Endometrium (tissue), 2 donors: ENCODE data around the gene STXBP5L.
"Not testable (repeated sequence)": the region's sequence is repeated elsewhere in the genome, so short reads cannot be mapped to it uniquely, and the experiment has no call there.

Source experiments
- FAIRE-seq: peaks from 2 replicates; lab custom pipeline; 2012; peaks lifted over from hg19 to GRCh38; lab: Jason Lieb, UNC
- donor health status: control.
- donor health status: control.

Gene STXBP5L

GRCh38 chr3:121232309-121233225, 324.6 kb downstream of the STXBP5L start:
- FAIRE-seq: no peak

- FAIRE-seq: no peak
Observed at GRCh38 chr3:121243208-121243607, 335.2 kb downstream of the STXBP5L start.

- no peak for FAIRE-seq
Observed at GRCh38 chr3:121252676-121253075, 344.7 kb downstream of the STXBP5L start.

GRCh38 chr3:121269389-121269788, 361.4 kb downstream of the STXBP5L start:
- no peak for FAIRE-seq

GRCh38 chr3:121274411-121274810, 366.4 kb downstream of the STXBP5L start:
- no peak for FAIRE-seq

GRCh38 chr3:121295452-121295851, 387.4 kb downstream of the STXBP5L start:
- no peak for FAIRE-seq

GRCh38 chr3:121295979-121296378, 388.0 kb downstream of the STXBP5L start:
- no peak for FAIRE-seq

GRCh38 chr3:121324320-121324719, 416.3 kb downstream of the STXBP5L start:
- no peak for FAIRE-seq

- no peak for FAIRE-seq
Observed at GRCh38 chr3:121330118-121330517, 422.1 kb downstream of the STXBP5L start.

- FAIRE-seq: no peak
Observed at GRCh38 chr3:121330634-121331033, 422.6 kb downstream of the STXBP5L start.

- not testable (repeated sequence) for FAIRE-seq
Observed at GRCh38 chr3:121355960-121356359, 448.0 kb downstream of the STXBP5L start.

- no peak for FAIRE-seq
Observed at GRCh38 chr3:121362035-121362734, 454.2 kb downstream of the STXBP5L start.

- FAIRE-seq: not testable (repeated sequence)
Observed at GRCh38 chr3:121388308-121388707, 480.3 kb downstream of the STXBP5L start.

GRCh38 chr3:121395967-121396366, 488.0 kb downstream of the STXBP5L start:
- FAIRE-seq: not testable (repeated sequence)

- not testable (repeated sequence) for FAIRE-seq
Observed at GRCh38 chr3:121398051-121398450, 490.0 kb downstream of the STXBP5L start.

GRCh38 chr3:121399820-121400219, 491.8 kb downstream of the STXBP5L start:
- FAIRE-seq: no peak

GRCh38 chr3:121405631-121406030, 497.6 kb downstream of the STXBP5L start:
- FAIRE-seq: no peak

GRCh38 chr3:121411523-121411922, 503.5 kb downstream of the STXBP5L start:
- FAIRE-seq: no peak

- FAIRE-seq: no peak
Observed at GRCh38 chr3:121414924-121415323, 506.9 kb downstream of the STXBP5L start.

GRCh38 chr3:121418182-121418581, 510.2 kb downstream of the STXBP5L start:
- no peak for FAIRE-seq

GRCh38 chr3:121424549-121424948, 516.5 kb downstream of the STXBP5L start:
- FAIRE-seq: no peak

- FAIRE-seq: no peak
Observed at GRCh38 chr3:121430664-121431215, 522.7 kb downstream of the STXBP5L start.
